Measurements from ENCODE around the gene PCDHGB1. TPM values are rescaled to one million over a fixed set of nuclear protein-coding genes. Genes with fewer than 3 reads are reported as not detected.

The PCDHGB1 gene
- total RNA-seq, 1 donor: 4.2 TPM

GRCh38 chr5:141397756-141398551 lies 48.1 kb downstream of the PCDHGB1 start, which contains the start of gene PCDHGB5:
Gene PCDHGB5 (plus strand): TSS chr5:141397947. CDS start chr5:141398128, 181 bp downstream.

Other genes starting within 250 kb of the PCDHGB1 start
- gene PCDHB3, start 249.6 kb upstream of the PCDHGB1 start, total RNA-seq: 1.2 and 1.8 TPM in 2 replicates
- gene PCDHB4, start 228.3 kb upstream of the PCDHGB1 start, total RNA-seq: 0.49 TPM in 2 replicates
- 1.1 and 1.2 TPM in 2 replicates for gene PCDHB5, start 214.9 kb upstream of the PCDHGB1 start, total RNA-seq
- gene PCDHB6, start 200.0 kb upstream of the PCDHGB1 start, total RNA-seq: 0.49 and 0.73 TPM in 2 replicates
- gene PCDHB7, start 177.5 kb upstream of the PCDHGB1 start, total RNA-seq: 1.1 and 2.1 TPM in 2 replicates
- gene PCDHB8, start 172.3 kb upstream of the PCDHGB1 start, total RNA-seq: 1.2 and 1.5 TPM in 2 replicates
- gene PCDHB16, start 167.7 kb upstream of the PCDHGB1 start, total RNA-seq: 0.81 and 1.8 TPM in 2 replicates
- gene PCDHB9, start 162.9 kb upstream of the PCDHGB1 start, total RNA-seq: 0.97 and 2.2 TPM in 2 replicates
- 0.81 and 0.97 TPM in 2 replicates for gene PCDHB10, start 157.7 kb upstream of the PCDHGB1 start, total RNA-seq
- gene PCDHB11, start 150.5 kb upstream of the PCDHGB1 start, total RNA-seq: 0.73 and 0.81 TPM in 2 replicates
- 0.32 and 0.97 TPM in 2 replicates for gene PCDHB12, start 141.4 kb upstream of the PCDHGB1 start, total RNA-seq
- 1.2 and 1.3 TPM in 2 replicates for gene PCDHB13, start 136.2 kb upstream of the PCDHGB1 start, total RNA-seq
- 0.61 and 1.3 TPM in 2 replicates for gene PCDHB14, start 126.8 kb upstream of the PCDHGB1 start, total RNA-seq
- 0.24 and 0.32 TPM in 2 replicates for gene PCDHB15, start 104.7 kb upstream of the PCDHGB1 start, total RNA-seq
- gene SLC25A2, start 46.0 kb upstream of the PCDHGB1 start, total RNA-seq: 1.3 and 1.9 TPM in 2 replicates
- 66.9 and 68.6 TPM in 2 replicates for gene TAF7, start 29.3 kb upstream of the PCDHGB1 start, total RNA-seq
- 1.1 and 1.6 TPM in 2 replicates for gene PCDHGA1, start 19.6 kb upstream of the PCDHGB1 start, total RNA-seq
- 4.2 and 6.0 TPM in 2 replicates for gene PCDHGA2, start 11.3 kb upstream of the PCDHGB1 start, total RNA-seq
- gene PCDHGA3, start 6.3 kb upstream of the PCDHGB1 start, total RNA-seq: 4.9 and 5.7 TPM in 2 replicates
- gene PCDHGA4, start 4.9 kb downstream of the PCDHGB1 start, total RNA-seq: 7.8 and 8.9 TPM in 2 replicates
- 4.1 and 4.6 TPM in 2 replicates for gene PCDHGB2, start 9.9 kb downstream of the PCDHGB1 start, total RNA-seq
- 3.2 and 4.0 TPM in 2 replicates for gene PCDHGA5, start 14.1 kb downstream of the PCDHGB1 start, total RNA-seq
- 6.8 and 7.7 TPM in 2 replicates for gene PCDHGB3, start 20.1 kb downstream of the PCDHGB1 start, total RNA-seq
- gene PCDHGA6, start 23.8 kb downstream of the PCDHGB1 start, total RNA-seq: 6.5 and 6.8 TPM in 2 replicates
- gene PCDHGA7, start 32.6 kb downstream of the PCDHGB1 start, total RNA-seq: 7.2 and 7.5 TPM in 2 replicates
- 18.0 and 23.0 TPM in 2 replicates for gene PCDHGB4, start 37.6 kb downstream of the PCDHGB1 start, total RNA-seq
- gene PCDHGA8, start 42.5 kb downstream of the PCDHGB1 start, total RNA-seq: 3.0 and 4.1 TPM in 2 replicates
- gene PCDHGB5, start 47.8 kb downstream of the PCDHGB1 start, total RNA-seq: 28.4 and 32.7 TPM in 2 replicates
- 7.1 and 7.3 TPM in 2 replicates for gene PCDHGA9, start 52.7 kb downstream of the PCDHGB1 start, total RNA-seq
- 5.0 and 6.1 TPM in 2 replicates for gene PCDHGB6, start 57.9 kb downstream of the PCDHGB1 start, total RNA-seq
- gene PCDHGA10, start 62.9 kb downstream of the PCDHGB1 start, total RNA-seq: 16.7 and 19.1 TPM in 2 replicates
- gene PCDHGB7, start 67.6 kb downstream of the PCDHGB1 start, total RNA-seq: 20.2 and 20.3 TPM in 2 replicates
- 14.6 and 19.8 TPM in 2 replicates for gene PCDHGA11, start 71.0 kb downstream of the PCDHGB1 start, total RNA-seq
- gene PCDHGA12, start 80.4 kb downstream of the PCDHGB1 start, total RNA-seq: 23.6 and 37.8 TPM in 2 replicates
- 126 and 129 TPM in 2 replicates for gene PCDHGC3, start 125.9 kb downstream of the PCDHGB1 start, total RNA-seq
- 6.3 and 6.5 TPM in 2 replicates for gene PCDHGC4, start 134.9 kb downstream of the PCDHGB1 start, total RNA-seq
- gene PCDHGC5, start 139.0 kb downstream of the PCDHGB1 start, total RNA-seq: 4.5 and 4.7 TPM in 2 replicates